GM12872 (cell line): Measurements from ENCODE around the gene OR2T1.

ENCODE experiments used
- TF ChIP-seq, protein P1 (sequence below): IDR thresholded peaks from 3 replicates; pipeline ENCODE4 v1.5.1; 2011; ENCODE audit warnings: low read depth, mild to moderate bottlenecking, low read length, moderate library complexity; ENCODE audit not compliant: insufficient read depth

OR2T1 gene, protein sequence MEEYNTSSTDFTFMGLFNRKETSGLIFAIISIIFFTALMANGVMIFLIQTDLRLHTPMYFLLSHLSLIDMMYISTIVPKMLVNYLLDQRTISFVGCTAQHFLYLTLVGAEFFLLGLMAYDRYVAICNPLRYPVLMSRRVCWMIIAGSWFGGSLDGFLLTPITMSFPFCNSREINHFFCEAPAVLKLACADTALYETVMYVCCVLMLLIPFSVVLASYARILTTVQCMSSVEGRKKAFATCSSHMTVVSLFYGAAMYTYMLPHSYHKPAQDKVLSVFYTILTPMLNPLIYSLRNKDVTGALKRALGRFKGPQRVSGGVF

DNA sequence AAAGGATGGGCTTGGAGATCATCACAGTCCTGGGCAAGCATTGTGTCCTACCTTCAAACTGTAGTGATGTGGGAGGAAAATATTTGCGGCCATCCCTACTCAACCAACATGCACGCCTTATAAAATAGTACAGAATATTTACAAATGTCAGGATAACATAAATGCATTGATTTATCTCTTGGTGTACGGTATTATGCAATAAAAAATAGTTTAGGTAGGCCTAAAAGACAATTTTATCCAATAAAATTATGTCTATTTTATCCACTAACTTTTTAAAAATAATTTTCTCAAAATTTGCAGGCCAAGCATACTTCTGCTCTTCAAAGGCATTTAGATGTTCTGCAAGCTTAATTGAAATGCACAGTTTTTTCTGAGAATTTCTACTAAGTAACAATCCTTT lies at the start of gene OR2T1:
Gene OR2T1 (plus strand): TSS at position 301 of the 400 bp plus-strand sequence. CDS start 3,100 bp downstream, outside the sequence.
- TF ChIP-seq, protein P1, sequence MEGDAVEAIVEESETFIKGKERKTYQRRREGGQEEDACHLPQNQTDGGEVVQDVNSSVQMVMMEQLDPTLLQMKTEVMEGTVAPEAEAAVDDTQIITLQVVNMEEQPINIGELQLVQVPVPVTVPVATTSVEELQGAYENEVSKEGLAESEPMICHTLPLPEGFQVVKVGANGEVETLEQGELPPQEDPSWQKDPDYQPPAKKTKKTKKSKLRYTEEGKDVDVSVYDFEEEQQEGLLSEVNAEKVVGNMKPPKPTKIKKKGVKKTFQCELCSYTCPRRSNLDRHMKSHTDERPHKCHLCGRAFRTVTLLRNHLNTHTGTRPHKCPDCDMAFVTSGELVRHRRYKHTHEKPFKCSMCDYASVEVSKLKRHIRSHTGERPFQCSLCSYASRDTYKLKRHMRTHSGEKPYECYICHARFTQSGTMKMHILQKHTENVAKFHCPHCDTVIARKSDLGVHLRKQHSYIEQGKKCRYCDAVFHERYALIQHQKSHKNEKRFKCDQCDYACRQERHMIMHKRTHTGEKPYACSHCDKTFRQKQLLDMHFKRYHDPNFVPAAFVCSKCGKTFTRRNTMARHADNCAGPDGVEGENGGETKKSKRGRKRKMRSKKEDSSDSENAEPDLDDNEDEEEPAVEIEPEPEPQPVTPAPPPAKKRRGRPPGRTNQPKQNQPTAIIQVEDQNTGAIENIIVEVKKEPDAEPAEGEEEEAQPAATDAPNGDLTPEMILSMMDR, result no peak

DNA sequence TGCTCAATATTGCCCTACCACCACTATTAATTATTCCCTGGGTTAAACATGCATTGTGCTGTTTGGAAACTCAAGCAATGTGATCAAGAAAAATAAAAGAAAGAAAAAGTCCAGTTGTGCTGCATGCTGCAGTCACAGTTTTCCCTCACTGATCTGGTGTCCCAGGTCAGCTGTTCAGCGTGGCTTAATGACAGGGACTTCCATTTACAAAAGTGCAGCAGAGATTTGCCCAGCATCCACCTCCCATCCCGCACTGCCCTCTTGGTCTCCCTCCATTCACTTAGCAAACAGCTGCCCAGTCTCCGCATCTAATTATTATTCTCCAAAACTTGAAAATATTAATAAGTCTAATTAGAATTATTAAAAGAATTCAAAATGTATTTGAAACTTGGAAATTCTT lies 43.4 kb upstream of the OR2T1 start:
- TF ChIP-seq, protein P1, result no peak

DNA sequence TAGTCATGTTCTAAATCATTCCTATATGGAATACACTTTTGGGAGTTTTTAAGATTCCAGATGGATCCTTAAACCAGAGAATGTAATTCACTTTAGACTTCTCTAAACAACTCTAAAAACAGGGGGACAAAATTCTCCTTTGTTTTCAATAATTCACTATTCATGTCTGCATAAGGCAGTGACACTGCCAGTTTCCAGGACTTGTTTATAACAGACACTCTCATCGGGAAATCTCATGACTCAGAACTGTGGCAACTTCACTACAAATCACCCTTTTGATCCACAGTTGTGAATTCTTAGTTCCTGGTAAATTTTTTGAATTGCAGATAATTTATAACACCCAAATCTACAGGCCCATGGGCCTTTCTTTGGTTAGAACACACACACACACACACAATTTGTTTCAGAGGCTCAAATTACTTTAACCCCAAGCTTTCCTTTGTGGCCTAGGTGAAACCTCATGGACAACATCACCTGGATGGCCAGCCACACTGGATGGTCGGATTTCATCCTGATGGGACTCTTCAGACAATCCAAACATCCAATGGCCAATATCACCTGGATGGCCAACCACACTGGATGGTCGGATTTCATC lies 41.6 kb upstream of the OR2T1 start, which contains the start of gene OR2T4:
Gene OR2T4 (plus strand): TSS at position 545 of the 595 bp plus-strand sequence. CDS start 0 bp downstream, at position 545.
- TF ChIP-seq, protein P1, result no peak

DNA sequence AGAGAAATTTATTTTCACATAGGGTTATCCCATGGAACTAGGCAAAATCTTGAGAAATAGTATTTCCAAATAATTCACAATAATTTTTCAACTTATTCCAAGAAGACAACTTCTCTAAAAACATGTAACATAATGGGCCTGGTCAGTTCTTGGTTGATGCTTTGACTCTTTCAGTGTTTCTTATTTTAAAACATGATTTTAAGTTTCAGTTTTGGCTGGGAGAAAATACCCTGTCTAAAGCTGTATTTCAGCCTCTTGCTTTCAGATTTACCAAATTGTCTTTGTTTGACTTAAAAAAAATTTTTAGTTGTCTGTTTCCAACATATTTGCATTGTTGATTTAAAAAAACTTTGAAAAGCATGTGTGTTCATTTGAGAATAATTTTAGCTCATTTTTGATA lies 36.2 kb upstream of the OR2T1 start:
- TF ChIP-seq, protein P1, result no peak

DNA sequence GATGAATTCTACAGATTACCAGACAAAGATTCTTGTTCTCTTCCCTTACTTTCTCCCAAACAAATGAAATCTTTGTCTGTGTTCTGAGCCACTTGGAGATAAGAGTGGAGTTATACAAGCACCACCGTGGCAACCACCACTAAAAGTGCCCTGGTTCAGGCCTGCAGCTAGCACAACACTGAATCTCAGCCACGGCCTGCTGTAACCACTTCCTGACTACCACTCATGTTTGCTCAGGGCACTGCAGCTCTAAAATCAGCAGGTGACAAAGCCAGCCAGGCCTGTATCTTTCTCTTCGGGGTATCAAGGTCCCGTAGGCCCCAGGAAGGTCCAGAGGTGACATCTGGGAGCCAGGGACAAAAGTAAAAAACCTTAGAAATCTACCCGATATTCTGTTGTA lies 30.5 kb upstream of the OR2T1 start:
- TF ChIP-seq, protein P1, result no peak

DNA sequence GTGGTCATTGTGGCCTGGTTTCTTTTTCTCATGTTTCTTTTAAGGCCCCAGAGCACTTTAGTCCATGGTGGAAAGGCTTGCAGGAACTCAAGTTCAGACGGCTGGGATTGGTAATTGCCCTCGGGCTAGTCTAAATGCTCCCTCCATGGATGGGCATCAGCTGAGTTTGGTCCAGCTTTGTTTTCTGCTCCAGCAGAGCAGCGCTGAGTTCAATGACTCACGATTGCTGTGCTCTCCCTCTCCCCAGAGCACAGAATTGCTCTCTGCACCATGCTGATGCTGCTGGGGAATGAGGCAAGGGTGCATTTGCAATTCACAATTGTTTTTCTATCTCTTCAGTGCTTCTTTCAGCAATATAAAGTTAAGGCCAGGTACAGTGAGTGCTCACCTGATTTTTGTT lies 29.1 kb upstream of the OR2T1 start:
- TF ChIP-seq, protein P1, result no peak

DNA sequence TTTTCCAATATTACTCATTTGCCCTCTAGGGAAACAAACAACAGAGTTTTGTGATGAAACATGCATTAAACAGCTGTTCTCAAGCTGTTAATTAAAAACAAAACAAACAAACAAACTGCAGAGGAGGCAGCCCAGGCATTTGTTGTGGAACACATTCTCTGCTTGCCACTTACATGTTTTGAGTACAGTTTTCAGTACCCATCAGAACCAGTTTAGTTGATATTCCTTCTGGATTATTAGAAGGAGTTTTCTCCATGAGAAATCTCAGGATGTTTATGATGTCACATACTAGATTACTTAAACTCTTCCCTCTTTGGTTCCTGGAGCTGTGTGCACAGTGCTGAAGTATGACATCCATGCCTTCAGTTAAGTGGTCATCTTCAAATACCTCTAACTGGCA lies 27.4 kb upstream of the OR2T1 start, which contains the start of gene OR2T6:
Gene OR2T6 (plus strand): TSS at position 301 of the 400 bp plus-strand sequence. CDS start 11,863 bp downstream, outside the sequence.
- TF ChIP-seq, protein P1, result no peak
